Measurements from ENCODE around the gene SH3BP4. TPM values are rescaled to one million over a fixed set of nuclear protein-coding genes. Genes with fewer than 3 reads are reported as not detected.

The SH3BP4 gene
- total RNA-seq, 2 experiments from 2014 or later = 0.06 TPM; not detected in 1

DNA sequence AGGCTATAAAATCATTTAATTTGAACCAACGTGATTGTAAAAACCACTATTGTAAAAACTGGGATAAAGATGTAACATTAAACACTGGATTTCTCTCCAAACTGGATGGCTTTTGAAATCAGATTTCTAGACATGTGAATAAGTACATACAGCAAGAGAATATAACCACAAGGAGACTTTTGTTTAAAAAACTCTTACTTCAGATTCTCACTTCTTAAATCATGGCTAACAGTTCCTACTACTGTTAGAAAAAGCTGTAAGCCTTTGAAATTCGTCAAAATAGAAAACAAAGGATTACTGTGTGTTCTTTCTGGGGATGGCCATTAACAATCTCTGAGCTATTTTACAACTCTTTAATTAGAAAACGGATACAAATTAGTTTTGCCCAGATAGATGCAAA is 39.4 kb upstream of the SH3BP4 start:
- no peaks in the 10 kb centered on the region for H3K4me1 ChIP-seq (ENCODE audit: insufficient read depth, low read length, poor library complexity, severe bottlenecking)
- no peak overlapping the region for H3K4me3 ChIP-seq (ENCODE audit: low read depth, low read length, poor library complexity, severe bottlenecking)
- no peak overlapping the region for H3K27ac ChIP-seq (ENCODE audit: low read depth, low read length, poor library complexity, severe bottlenecking)
- ChIA-PET POLR2A (no interaction called here), CTCF (ENCODE audit: unreplicated experiment) (no interaction called here)
- H3K9me2 ChIP-seq (ENCODE audit: insufficient read depth, low read length) = no peaks in the 10 kb centered on the region
- no TSS peak for BruUV-seq (replicated peaks)
- H3K36me3 ChIP-seq (ENCODE audit: insufficient read depth, low read length) = no peaks in the 10 kb centered on the region
- no peak overlapping the region for H2AFZ ChIP-seq (ENCODE audit: low read length)
- intact Hi-C loops (cut with micrococcal nuclease; ENCODE audit: unreplicated experiment) = no loop called here
- no peak overlapping the region for H3K4me2 ChIP-seq (ENCODE audit: low read length)
- DNase-seq (ENCODE audit: low spot score) = no peak
- no peaks in the 10 kb centered on the region for H3K79me2 ChIP-seq (ENCODE audit: insufficient read depth, low read depth, low read length)
- TF ChIP-seq EZH2phosphoT487 (IDR thresholded peaks at IDR 0.05; ENCODE audit: borderline replicate concordance, low read depth, low read length) = no peak
- TF ChIP-seq, protein P1, sequence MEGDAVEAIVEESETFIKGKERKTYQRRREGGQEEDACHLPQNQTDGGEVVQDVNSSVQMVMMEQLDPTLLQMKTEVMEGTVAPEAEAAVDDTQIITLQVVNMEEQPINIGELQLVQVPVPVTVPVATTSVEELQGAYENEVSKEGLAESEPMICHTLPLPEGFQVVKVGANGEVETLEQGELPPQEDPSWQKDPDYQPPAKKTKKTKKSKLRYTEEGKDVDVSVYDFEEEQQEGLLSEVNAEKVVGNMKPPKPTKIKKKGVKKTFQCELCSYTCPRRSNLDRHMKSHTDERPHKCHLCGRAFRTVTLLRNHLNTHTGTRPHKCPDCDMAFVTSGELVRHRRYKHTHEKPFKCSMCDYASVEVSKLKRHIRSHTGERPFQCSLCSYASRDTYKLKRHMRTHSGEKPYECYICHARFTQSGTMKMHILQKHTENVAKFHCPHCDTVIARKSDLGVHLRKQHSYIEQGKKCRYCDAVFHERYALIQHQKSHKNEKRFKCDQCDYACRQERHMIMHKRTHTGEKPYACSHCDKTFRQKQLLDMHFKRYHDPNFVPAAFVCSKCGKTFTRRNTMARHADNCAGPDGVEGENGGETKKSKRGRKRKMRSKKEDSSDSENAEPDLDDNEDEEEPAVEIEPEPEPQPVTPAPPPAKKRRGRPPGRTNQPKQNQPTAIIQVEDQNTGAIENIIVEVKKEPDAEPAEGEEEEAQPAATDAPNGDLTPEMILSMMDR (conservative IDR thresholded peaks at IDR 0.05; ENCODE audit: low read length) = no peak
- no peaks in the 10 kb centered on the region for H3K9me3 ChIP-seq (ENCODE audit: low read length)
- no peaks in the 10 kb centered on the region for H4K20me1 ChIP-seq (ENCODE audit: insufficient read depth, low read length)

DNA sequence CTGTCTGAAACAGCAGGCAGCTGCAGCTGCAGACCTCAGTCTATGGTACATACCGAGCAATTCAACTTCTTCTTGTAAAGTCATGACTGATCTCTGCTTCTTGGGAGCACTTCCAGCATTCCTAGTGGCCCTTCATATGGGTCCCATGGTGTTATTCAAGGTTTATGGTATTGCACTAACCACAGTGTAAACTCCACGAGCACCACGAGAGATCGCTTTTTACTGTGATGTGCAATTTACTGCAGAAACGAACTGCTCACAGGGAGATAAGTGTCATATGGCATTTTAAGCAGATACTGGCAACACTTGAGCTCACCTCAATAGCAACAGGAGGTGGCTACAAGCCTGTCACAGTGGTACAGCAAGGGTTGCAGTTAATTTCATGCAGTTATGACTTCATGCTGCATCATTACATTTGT is 38.6 kb upstream of the SH3BP4 start:
- TF ChIP-seq, protein P1 (conservative IDR thresholded peaks at IDR 0.05; ENCODE audit: low read length) = no peak
- no peak for TF ChIP-seq EZH2phosphoT487 (IDR thresholded peaks at IDR 0.05; ENCODE audit: borderline replicate concordance, low read depth, low read length)
- POLR2A ChIA-PET = no interaction called here
- Histone ChIP-seq H3K79me2 (ENCODE audit: insufficient read depth, low read depth, low read length) (no peaks in the 10 kb centered on the region), H3K36me3 (ENCODE audit: insufficient read depth, low read length) (no peaks in the 10 kb centered on the region), H3K9me3 (ENCODE audit: low read length) (no peaks in the 10 kb centered on the region), H3K4me3 (ENCODE audit: low read depth, low read length, poor library complexity, severe bottlenecking) (no peak overlapping the region), H2AFZ (ENCODE audit: low read length) (no peak overlapping the region), H3K4me1 (ENCODE audit: insufficient read depth, low read length, poor library complexity, severe bottlenecking) (no peaks in the 10 kb centered on the region), H3K9me2 (ENCODE audit: insufficient read depth, low read length) (no peaks in the 10 kb centered on the region), H3K4me2 (ENCODE audit: low read length) (no peak overlapping the region), H4K20me1 (ENCODE audit: insufficient read depth, low read length) (no peaks in the 10 kb centered on the region), H3K27ac (ENCODE audit: low read depth, low read length, poor library complexity, severe bottlenecking) (no peak overlapping the region)
- no peak for DNase-seq (ENCODE audit: low spot score)
- intact Hi-C loops (cut with micrococcal nuclease; ENCODE audit: unreplicated experiment) = no loop called here
- BruUV-seq (replicated peaks) = no TSS peak
- CTCF ChIA-PET (ENCODE audit: unreplicated experiment) = no interaction called here

DNA sequence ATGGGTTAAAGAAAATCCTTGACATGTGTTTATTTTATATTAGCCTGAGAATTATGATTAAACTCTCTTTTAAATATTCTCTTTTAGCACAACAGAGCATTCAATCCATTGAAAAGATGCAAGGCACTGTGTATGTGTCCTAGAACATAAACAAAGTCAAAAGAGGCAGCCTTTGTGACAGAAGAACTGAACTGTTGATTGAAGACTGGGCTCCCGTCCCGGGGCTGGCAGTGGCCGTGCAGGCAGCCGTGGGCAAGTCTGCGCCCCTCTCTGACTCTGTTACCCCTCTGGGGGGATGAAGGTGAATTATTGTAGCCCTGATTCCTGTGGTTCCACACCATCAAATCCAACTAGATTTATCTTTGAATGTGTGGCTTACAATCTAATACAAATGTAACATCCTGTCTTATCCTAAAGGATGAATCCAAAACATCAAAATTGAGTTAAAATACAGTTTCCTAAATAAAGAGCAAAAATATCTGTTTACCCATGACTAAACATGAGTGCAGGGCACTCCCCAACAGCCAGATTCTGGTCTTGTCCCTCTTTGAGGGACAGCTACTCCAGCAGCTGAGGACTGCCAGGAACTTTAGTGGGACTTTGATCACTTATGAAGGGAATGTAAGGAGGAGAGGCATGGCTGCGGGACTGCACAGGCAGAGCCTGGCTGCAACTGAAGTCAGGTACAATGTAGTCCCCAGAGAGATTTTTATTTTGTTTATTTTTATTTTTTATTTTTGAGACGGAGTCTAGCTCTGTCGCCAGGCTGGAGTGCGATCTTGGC is 37.3 kb upstream of the SH3BP4 start:
- H4K20me1 ChIP-seq (ENCODE audit: insufficient read depth, low read length) = no peaks in the 10 kb centered on the region
- POLR2A ChIA-PET = no interaction called here
- H3K79me2 ChIP-seq (ENCODE audit: insufficient read depth, low read depth, low read length) = no peaks in the 10 kb centered on the region
- no peak overlapping the region for H3K27ac ChIP-seq (ENCODE audit: low read depth, low read length, poor library complexity, severe bottlenecking)
- H3K4me2 ChIP-seq (ENCODE audit: low read length) = no peak overlapping the region
- no peaks in the 10 kb centered on the region for H3K9me3 ChIP-seq (ENCODE audit: low read length)
- no TSS peak for BruUV-seq (replicated peaks)
- H2AFZ ChIP-seq (ENCODE audit: low read length) = no peak overlapping the region
- DNase-seq (ENCODE audit: low spot score) = no peak
- H3K4me1 ChIP-seq (ENCODE audit: insufficient read depth, low read length, poor library complexity, severe bottlenecking) = no peaks in the 10 kb centered on the region
- no peaks in the 10 kb centered on the region for H3K36me3 ChIP-seq (ENCODE audit: insufficient read depth, low read length)
- H3K9me2 ChIP-seq (ENCODE audit: insufficient read depth, low read length) = no peaks in the 10 kb centered on the region
- intact Hi-C loops (cut with micrococcal nuclease; ENCODE audit: unreplicated experiment) = no loop called here
- CTCF ChIA-PET (ENCODE audit: unreplicated experiment) = no interaction called here
- TF ChIP-seq EZH2phosphoT487 (IDR thresholded peaks at IDR 0.05; ENCODE audit: borderline replicate concordance, low read depth, low read length) = no peak
- TF ChIP-seq, protein P1 (conservative IDR thresholded peaks at IDR 0.05; ENCODE audit: low read length) = no peak
- no peak overlapping the region for H3K4me3 ChIP-seq (ENCODE audit: low read depth, low read length, poor library complexity, severe bottlenecking)
